Cardiac muscle cell (in vitro differentiated cells and primary cell): ENCODE data around the gene ADGRL3. TPM values are rescaled to one million over a fixed set of nuclear protein-coding genes. Genes with fewer than 3 reads are reported as not detected.

Experiments
- DNase-seq, 2 donors: peaks; one replicate each; pipeline versions ENCODE4 v3.0.0 to v3.0.0-alpha.2; 2010 to 2017; ENCODE audit warnings: low read depth in 1 of 2, low spot score in 1 of 2
- H3K27ac ChIP-seq: fragments of 200-600 bp; sonication (generic); 2 replicates; pipeline ENCODE4 v1.5.1; 2016
- H3K27me3 ChIP-seq: fragments of 200-600 bp; sonication (generic); 2 replicates; pipeline ENCODE4 v1.6.0; 2016; ENCODE audit warnings: control low read depth
- H3K36me3 ChIP-seq: fragments of 200-600 bp; sonication (generic); 2 replicates; pipeline ENCODE4 v1.5.1; 2016; ENCODE audit warnings: control low read depth
- H3K4me1 ChIP-seq: fragments of 200-600 bp; sonication (generic); 2 replicates; pipeline ENCODE4 v1.8.1; 2017; ENCODE audit warnings: low read depth, mild to moderate bottlenecking, mixed run types
- H3K4me3 ChIP-seq: fragments of 200-600 bp; sonication (generic); 2 replicates; pipeline ENCODE4 v1.5.1; 2016; ENCODE audit warnings: mild to moderate bottlenecking
- H3K9me3 ChIP-seq: fragments of 200-600 bp; sonication (generic); 2 replicates; pipeline ENCODE4 v1.5.1; 2017; ENCODE audit warnings: low read depth, mild to moderate bottlenecking, control low read depth
- CTCF ChIP-seq: IDR thresholded peaks from 2 replicates; pipeline ENCODE4 v1.5.1; 2012; ENCODE audit warnings: low read depth, mild to moderate bottlenecking, low read length
- polyA plus RNA-seq: library from polyadenylated mRNA; unstranded; fragments of >200 nt; fragmentation: Nextera tagmentation; extraction: Ambion mirVana; gene quantifications from 2 replicates; pipeline ENCODE4 v1.2.1, GENCODE V29; 2016
- total RNA-seq: library from RNA; depleted of rRNA; stranded (reverse); fragments of >200 nt; gene quantifications from 2 replicates; pipeline ENCODE4 v1.2.3, GENCODE V29; 2016

ADGRL3 gene
- total and polyA plus RNA-seq, 2 experiments from 2014 or later = 2.4 to 4.8 TPM

GRCh38 chr4:61308033-61308432 is 107.9 kb downstream of the ADGRL3 start:
- TF ChIP-seq CTCF = no peak
- Histone ChIP-seq H3K4me1 (no peaks in the 10 kb centered on the region), H3K27me3 (no peaks in the 10 kb centered on the region), H3K36me3 (no peaks in the 10 kb centered on the region), H3K27ac (no peak overlapping the region), H3K4me3 (no peak overlapping the region), H3K9me3 (no peaks in the 10 kb centered on the region)
- no peak for DNase-seq

GRCh38 chr4:61309616-61310015 is 109.5 kb downstream of the ADGRL3 start:
- Histone ChIP-seq H3K36me3 (no peaks in the 10 kb centered on the region), H3K4me3 (no peak overlapping the region), H3K27ac (no peak overlapping the region), H3K9me3 (no peaks in the 10 kb centered on the region), H3K4me1 (no peaks in the 10 kb centered on the region), H3K27me3 (no peaks in the 10 kb centered on the region)
- no peak for DNase-seq
- TF ChIP-seq CTCF = no peak

GRCh38 chr4:61312526-61312925 is 112.4 kb downstream of the ADGRL3 start:
- H3K36me3 ChIP-seq = no peaks in the 10 kb centered on the region
- no peak overlapping the region for H3K4me3 ChIP-seq
- no peak for TF ChIP-seq CTCF
- no peaks in the 10 kb centered on the region for H3K27me3 ChIP-seq
- no peaks in the 10 kb centered on the region for H3K9me3 ChIP-seq
- DNase-seq = peak in 1 of 2 donors; percentile 38
- no peaks in the 10 kb centered on the region for H3K4me1 ChIP-seq
- H3K27ac ChIP-seq = no peak overlapping the region

- DNase-seq = no peak
- Histone ChIP-seq H3K4me3 (no peak overlapping the region), H3K4me1 (no peaks in the 10 kb centered on the region), H3K27ac (no peak overlapping the region), H3K27me3 (no peaks in the 10 kb centered on the region), H3K9me3 (no peaks in the 10 kb centered on the region), H3K36me3 (no peaks in the 10 kb centered on the region)
- TF ChIP-seq CTCF = no peak
These were observed 118.3 kb downstream of the ADGRL3 start for GRCh38 chr4:61318431-61318830.

- H3K4me3 ChIP-seq = no peak overlapping the region
These were observed 119.0 kb downstream of the ADGRL3 start for GRCh38 chr4:61319156-61319555.

More at GRCh38 chr4:61319156-61319555, 119.0 kb downstream of the ADGRL3 start:
- no peaks in the 10 kb centered on the region for H3K4me1 ChIP-seq
- TF ChIP-seq CTCF = no peak
- DNase-seq = no peak
- H3K9me3 ChIP-seq = no peaks in the 10 kb centered on the region
- H3K27me3 ChIP-seq = no peaks in the 10 kb centered on the region
- H3K36me3 ChIP-seq = no peaks in the 10 kb centered on the region
- H3K27ac ChIP-seq = no peak overlapping the region
